Stimulated activated CD8-positive, alpha-beta memory T cell treated with anti-CD3 and anti-CD28 coated beads, Interleukin-4, amount 100 ng/mL, for 24 hours (primary cell): ENCODE results near the gene TSPAN4.

Source experiments
- DNase-seq: peaks from one replicate; pipeline ENCODE4 v3.0.0-alpha.2; 2020; ENCODE audit warnings: low read depth

TSPAN4 gene

GRCh38 chr11:850775-851763 lies 8.4 kb downstream of the TSPAN4 start:
- no peak for DNase-seq

DNA sequence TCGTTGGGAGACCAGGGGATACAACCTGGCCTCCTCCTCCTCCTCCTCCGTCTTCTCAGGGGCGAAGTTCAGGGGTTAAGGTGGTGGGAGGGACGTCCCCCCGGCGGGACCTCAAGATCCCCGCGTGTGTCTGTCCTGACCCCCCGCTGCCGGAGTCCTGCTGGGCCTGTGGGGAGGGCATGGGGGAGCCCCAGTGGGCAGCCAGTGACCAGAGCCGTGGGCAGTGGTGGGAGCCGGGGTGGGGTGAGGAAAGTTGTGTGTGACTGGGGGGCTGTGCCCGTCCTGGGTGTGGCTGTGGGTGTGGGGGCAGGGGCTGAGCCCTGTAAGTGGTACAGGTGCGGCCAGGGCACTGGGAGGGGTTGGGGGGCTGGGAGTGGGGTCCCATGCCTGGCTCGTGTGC lies 10.1 kb downstream of the TSPAN4 start:
- DNase-seq: no peak

GRCh38 chr11:853682-854448 lies 11.2 kb downstream of the TSPAN4 start:
- no peak for DNase-seq

DNA sequence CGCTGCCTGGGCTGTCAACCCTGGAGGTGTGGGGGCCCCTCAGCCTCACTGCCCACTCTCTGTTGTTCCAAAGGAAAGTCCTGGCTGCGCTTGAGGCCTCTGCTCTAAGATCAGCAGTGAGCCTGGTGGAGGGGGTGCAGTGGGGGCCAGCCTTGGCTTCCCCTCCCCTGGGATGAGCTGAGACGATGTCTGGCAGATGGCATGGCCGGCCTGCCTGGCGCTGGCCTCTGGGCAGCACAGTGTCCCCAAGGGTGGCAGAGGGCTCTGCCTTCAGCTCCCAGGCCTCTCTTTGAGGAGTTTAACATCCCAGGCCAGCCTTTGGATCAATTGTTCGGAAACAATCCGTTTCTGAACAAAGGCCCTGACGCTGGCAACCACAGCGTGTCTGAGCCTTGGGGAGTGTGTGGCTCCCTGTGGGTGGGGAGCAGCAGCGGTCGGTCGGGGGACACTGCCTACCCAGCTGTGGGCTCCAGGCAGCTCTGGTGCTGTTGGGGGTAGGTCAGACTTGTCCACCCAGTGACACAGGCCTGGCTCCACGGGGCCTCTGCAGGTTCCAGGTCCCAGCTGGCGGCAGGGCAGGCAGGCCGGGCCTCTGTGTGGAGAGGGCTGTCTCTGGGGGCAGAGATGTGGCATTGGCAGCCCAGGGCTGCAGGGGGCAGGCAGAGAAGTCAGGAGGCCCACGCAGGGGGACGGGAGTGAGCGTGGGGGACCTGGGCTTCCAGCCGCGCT lies 12.1 kb downstream of the TSPAN4 start:
- DNase-seq: no peak

DNA sequence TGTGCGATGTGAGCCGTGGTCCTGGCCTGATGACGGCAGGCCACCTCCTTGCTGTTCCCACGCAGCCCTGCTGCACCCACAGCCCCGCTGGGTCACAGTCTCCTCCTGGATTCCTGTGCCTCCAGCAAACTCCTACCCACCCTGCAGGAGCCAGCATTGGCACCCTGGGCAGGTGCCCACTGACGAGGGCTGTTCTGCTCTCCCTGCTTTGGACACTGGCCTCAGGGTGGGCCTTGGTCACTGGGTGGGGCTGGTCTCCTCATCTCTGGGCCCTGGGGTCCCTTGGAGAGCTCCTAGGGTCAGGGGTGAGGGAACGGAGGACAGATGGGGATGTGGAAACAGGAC lies 12.7 kb downstream of the TSPAN4 start:
- DNase-seq: no peak

DNA sequence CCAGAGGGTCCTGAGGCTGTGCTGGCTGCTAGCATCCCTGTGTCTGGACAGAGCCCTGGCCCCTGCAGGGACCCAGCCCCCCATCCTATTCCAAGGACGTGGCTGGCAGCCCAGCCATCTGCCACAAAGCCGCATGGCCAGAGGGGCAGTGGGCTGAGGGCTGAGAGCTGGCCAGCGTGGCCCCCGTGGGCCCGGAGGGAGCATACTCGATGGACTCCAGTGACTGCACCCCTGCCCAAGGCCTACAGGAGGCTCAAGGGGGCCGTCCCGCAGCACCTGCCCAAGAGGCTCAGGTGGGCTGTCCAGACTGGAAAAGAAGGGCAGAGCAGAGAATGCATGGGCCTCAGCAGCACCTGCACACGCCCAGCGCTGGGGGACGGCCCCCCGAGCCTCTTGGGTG lies 13.1 kb downstream of the TSPAN4 start:
- DNase-seq: no peak

DNA sequence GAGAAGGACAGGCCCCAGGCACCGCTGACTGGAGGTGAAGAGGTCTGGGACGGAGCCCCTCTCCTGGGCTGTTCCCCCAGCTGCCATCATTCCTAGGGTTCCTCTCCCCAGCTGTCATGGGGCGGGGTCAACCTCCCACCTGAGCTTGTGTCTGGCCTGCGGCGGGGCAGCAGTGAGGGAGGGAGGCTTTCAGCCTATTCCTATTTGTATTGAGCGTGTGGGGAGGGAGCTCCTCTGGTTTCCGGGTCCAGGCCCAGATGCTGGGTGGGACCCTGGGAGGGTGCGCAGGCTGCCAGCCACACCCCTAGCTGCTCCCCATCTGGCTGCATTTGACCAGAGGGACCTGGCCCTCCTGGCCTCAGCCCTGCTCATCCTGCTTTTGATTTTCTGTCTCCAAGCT lies 13.7 kb downstream of the TSPAN4 start:
- DNase-seq: no peak

GRCh38 chr11:858053-858761 lies 15.6 kb downstream of the TSPAN4 start:
- no peak for DNase-seq

DNA sequence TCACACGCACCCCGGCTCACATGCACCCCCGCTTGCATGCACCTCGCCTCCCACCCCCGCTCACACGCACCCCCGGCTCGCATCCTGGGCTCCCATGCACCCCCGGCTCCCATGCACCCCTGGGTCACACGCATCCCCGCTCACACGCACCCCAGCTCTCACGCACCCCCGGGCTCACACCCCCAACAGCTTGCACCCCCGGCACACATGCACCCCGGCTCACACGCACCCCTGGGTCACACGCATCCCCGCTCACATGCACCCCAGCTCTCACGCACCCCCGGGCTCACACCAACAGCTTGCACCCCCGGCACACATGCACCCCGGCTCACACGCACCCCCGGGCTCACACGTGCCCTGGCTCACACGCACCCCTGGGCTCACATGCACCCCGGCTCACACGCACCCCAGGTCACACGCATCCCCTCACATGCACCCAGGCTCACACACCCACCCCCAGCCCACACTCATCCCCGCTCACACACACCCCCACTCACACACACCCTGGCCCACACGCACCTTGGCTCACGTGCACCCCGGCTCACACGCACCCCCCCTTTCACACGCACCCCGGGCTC lies 16.2 kb downstream of the TSPAN4 start:
- no peak for DNase-seq

DNA sequence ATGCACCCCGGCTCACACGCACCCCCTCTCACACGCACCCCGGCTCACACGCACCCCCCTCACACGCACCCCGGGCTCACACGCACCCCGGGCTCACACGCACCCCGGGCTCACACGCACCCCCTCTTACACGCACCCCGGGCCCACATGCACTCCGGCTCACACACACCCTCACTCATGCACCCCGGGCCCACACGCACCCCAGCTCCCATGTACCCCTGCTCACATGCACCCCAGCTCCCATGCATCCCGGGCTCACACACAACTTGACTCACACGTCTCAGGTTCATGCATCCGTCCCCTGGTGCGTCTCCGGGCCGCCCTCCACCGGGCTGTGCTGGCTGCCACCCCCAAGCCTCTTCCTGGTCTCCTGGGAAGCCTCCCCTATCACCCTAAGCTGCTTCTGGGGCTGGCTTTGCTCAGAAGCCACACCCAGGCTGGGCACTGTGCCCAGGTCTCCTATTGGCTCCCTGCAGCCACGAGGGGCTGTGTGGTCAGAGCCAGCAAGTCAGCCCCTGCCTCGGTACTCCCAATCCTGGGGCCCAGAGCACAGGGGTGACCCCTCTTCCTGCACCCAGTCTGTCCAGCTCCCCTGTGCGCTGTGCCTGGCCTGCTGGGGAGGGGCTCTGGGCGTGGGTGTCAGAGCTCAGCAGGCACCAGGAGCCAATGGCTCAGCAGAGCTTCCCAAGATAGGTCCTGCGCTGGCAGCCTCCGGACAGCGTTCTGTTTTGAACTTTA lies 16.9 kb downstream of the TSPAN4 start:
- no peak for DNase-seq

GRCh38 chr11:860234-861104 lies 17.8 kb downstream of the TSPAN4 start:
- DNase-seq: no peak

- DNase-seq: no peak
These were observed 18.4 kb downstream of the TSPAN4 start for GRCh38 chr11:861105-861479.

DNA sequence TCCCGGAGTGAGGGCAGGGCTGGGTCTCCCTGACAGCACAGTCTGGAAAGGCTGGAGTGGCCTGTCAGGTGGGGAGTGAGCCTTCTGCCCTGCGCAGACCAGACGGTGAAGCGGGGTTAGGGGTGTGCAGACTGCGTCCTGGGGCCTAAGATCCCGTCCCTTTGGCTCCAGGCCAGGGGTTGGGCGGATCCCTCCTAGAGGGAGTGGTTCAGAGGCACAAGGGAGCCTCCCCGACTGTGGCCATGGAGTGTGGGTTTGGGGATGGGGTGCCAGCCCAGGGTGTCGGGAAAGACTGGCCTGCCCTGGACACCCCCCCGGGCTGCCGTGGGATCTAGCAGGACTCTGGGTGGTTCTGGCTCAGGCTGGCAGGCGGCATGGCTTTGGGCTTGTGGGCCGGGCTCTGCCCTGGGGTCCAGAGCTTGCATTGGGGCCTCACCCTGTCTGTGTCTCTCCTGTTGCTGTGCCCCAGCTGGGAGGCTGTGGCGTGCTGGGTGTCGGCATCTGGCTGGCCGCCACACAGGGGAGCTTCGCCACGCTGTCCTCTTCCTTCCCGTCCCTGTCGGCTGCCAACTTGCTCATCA lies 19.5 kb downstream of the TSPAN4 start:
- DNase-seq: no peak

DNA sequence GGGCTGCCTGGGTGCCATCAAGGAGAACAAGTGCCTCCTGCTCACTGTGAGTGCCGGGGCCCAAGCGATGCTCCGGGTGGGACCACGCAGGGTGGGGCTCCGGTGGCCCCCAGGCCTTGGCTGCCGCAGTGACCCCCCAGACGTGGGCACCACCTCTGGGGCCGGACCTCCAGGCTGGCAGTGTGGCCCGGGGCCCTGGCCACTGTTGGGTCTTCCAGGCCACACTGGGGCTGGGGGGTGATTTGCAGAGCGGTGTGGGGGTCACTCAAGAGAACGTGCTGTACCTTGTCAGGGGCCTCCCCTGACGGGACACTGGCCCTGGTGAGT lies 20.0 kb downstream of the TSPAN4 start:
- DNase-seq: no peak

- DNase-seq: no peak
These were observed 20.6 kb downstream of the TSPAN4 start for GRCh38 chr11:863023-863909.

GRCh38 chr11:863910-864827 lies 21.5 kb downstream of the TSPAN4 start:
- DNase-seq: no peak

- no peak for DNase-seq
These were observed 22.2 kb downstream of the TSPAN4 start for GRCh38 chr11:864898-865297.
